H9 (cell line): ENCODE measurements around the gene CHPF2. TPM values are rescaled to one million over a fixed set of nuclear protein-coding genes. Genes with fewer than 3 reads are reported as not detected.
A peak's percentile ranks its signal among the peaks of the same experiment; 100 is the strongest.

Experiments
- DNase-seq: peaks from one replicate; pipeline ENCODE4 v3.0.0-alpha.2; 2017
- H2AFZ ChIP-seq: one replicate; pipeline ENCODE4 v1.6.1; 2013; ENCODE audit warnings: mild to moderate bottlenecking, low read length, control low read depth, moderate library complexity
- H2AK5ac ChIP-seq: 2 replicates; pipeline ENCODE4 v1.6.1; 2013; ENCODE audit warnings: low read length, control low read depth, mixed read lengths; ENCODE audit not compliant: insufficient read length
- H2BK120ac ChIP-seq: one replicate; pipeline ENCODE4 v1.6.1; 2013; ENCODE audit warnings: low read depth, mild to moderate bottlenecking, low read length, control low read depth, inconsistent platforms; ENCODE audit not compliant: poor library complexity, severe bottlenecking
- H2BK12ac ChIP-seq: 2 replicates; pipeline ENCODE4 v1.6.1; 2013; ENCODE audit warnings: low read length, control low read depth, mixed read lengths, low read depth; ENCODE audit not compliant: insufficient read length
- H2BK15ac ChIP-seq: 2 replicates; pipeline ENCODE4 v1.6.1; 2013; ENCODE audit warnings: low read depth, low read length, control low read depth
- H2BK20ac ChIP-seq: one replicate; pipeline ENCODE4 v1.6.1; 2013; ENCODE audit warnings: low read depth, mild to moderate bottlenecking, low read length, control low read depth, inconsistent platforms; ENCODE audit not compliant: poor library complexity, severe bottlenecking
- H2BK5ac ChIP-seq: 2 replicates; pipeline ENCODE4 v1.6.1; 2013; ENCODE audit warnings: low read length, control low read depth, mixed read lengths; ENCODE audit not compliant: insufficient read length
- H3K14ac ChIP-seq: 2 replicates; pipeline ENCODE4 v1.6.1; 2013; ENCODE audit warnings: low read length, control low read depth; ENCODE audit not compliant: insufficient read depth
- H3K18ac ChIP-seq: 2 replicates; pipeline ENCODE4 v1.6.1; 2013; ENCODE audit warnings: low read depth, mild to moderate bottlenecking, mixed read lengths, low read length, control low read depth; ENCODE audit not compliant: insufficient read length
- H3K23ac ChIP-seq: 2 replicates; pipeline ENCODE4 v1.6.1; 2013; ENCODE audit warnings: low read length, control low read depth, mixed read lengths, low read depth; ENCODE audit not compliant: insufficient read length
- H3K23me2 ChIP-seq: 2 replicates; pipeline ENCODE4 v1.6.1; 2013; ENCODE audit warnings: low read depth, mild to moderate bottlenecking, mixed read lengths, low read length, control low read depth; ENCODE audit not compliant: insufficient read length, poor library complexity, severe bottlenecking
- H3K27ac ChIP-seq: 2 replicates; pipeline ENCODE4 v1.5.1; 2013; ENCODE audit warnings: low read length, control low read depth, mixed read lengths, low read depth; ENCODE audit not compliant: insufficient read length
- H3K27me3 ChIP-seq: 2 replicates; pipeline ENCODE4 v1.6.1; 2013; ENCODE audit warnings: low read length, control low read depth, inconsistent platforms; ENCODE audit not compliant: insufficient read depth
- H3K4ac ChIP-seq: 2 replicates; pipeline ENCODE4 v1.6.1; 2013; ENCODE audit warnings: low read depth, mild to moderate bottlenecking, control low read depth, inconsistent platforms, low read length, moderate library complexity
- H3K4me1 ChIP-seq: 2 replicates; pipeline ENCODE4 v1.6.1; 2013; ENCODE audit warnings: low read length, control low read depth, inconsistent platforms; ENCODE audit not compliant: insufficient read depth
- H3K4me2 ChIP-seq: 2 replicates; pipeline ENCODE4 v1.6.1; 2013; ENCODE audit warnings: low read length, control low read depth, mixed read lengths; ENCODE audit not compliant: insufficient read length, insufficient read depth
- H3K56ac ChIP-seq: 2 replicates; pipeline ENCODE4 v1.6.1; 2013; ENCODE audit warnings: low read depth, mild to moderate bottlenecking, mixed read lengths, low read length, control low read depth; ENCODE audit not compliant: insufficient read length
- H3K79me1 ChIP-seq: 2 replicates; pipeline ENCODE4 v1.6.1; 2013; ENCODE audit warnings: low read depth, mild to moderate bottlenecking, moderate library complexity, low read length, control low read depth, inconsistent platforms; ENCODE audit not compliant: insufficient read depth, poor library complexity, severe bottlenecking
- H3K79me2 ChIP-seq: 2 replicates; pipeline ENCODE4 v1.6.1; 2013; ENCODE audit warnings: low read length, control low read depth, inconsistent platforms; ENCODE audit not compliant: insufficient read depth
- H3K9ac ChIP-seq: 2 replicates; pipeline ENCODE4 v1.6.1; 2013; ENCODE audit warnings: low read length, control low read depth, mixed read lengths; ENCODE audit not compliant: insufficient read length; ENCODE audit errors: extremely low read depth
- H3K9me3 ChIP-seq: one replicate; pipeline ENCODE4 v1.6.1; 2013; ENCODE audit warnings: low read depth, low read length, inconsistent platforms; ENCODE audit not compliant: control insufficient read depth
- H3T11ph ChIP-seq: one replicate; pipeline ENCODE4 v1.6.1; 2013; ENCODE audit warnings: mild to moderate bottlenecking, low read length, control low read depth, inconsistent platforms
- H4K20me1 ChIP-seq: one replicate; pipeline ENCODE4 v1.6.1; 2013; ENCODE audit not compliant: control insufficient read depth, insufficient read length, insufficient read depth
- H4K5ac ChIP-seq: 2 replicates; pipeline ENCODE4 v1.6.1; 2013; ENCODE audit warnings: low read depth, mild to moderate bottlenecking, mixed read lengths, low read length, control low read depth; ENCODE audit not compliant: insufficient read length
- H4K8ac ChIP-seq: replicated peaks from 2 replicates; pipeline ENCODE4 v1.6.1; 2013; ENCODE audit warnings: low read length, control low read depth, mixed read lengths, low read depth; ENCODE audit not compliant: insufficient read length
- H4K91ac ChIP-seq: 2 replicates; pipeline ENCODE4 v1.6.1; 2013; ENCODE audit warnings: low read depth, mild to moderate bottlenecking, moderate library complexity, mixed read lengths, low read length, control low read depth; ENCODE audit not compliant: insufficient read length
- H3K27ac Mint-ChIP-seq, 3 experiments: 2 replicates in 2 of 3; 3 replicates in 1 of 3; pipeline ENCODE4 v1.8.0; 2020 to 2021; ENCODE audit warnings: mixed read lengths in 3 of 3, mild to moderate bottlenecking in 1 of 3, moderate library complexity in 1 of 3
- H3K27me3 Mint-ChIP-seq: 2 replicates; pipeline ENCODE4 v1.8.0; 2021; ENCODE audit warnings: low read depth, mild to moderate bottlenecking, moderate library complexity, mixed read lengths
- H3K36me3 Mint-ChIP-seq, 3 experiments: 2 replicates in 2 of 3; 3 replicates in 1 of 3; pipeline ENCODE4 v1.8.0; 2020 to 2021; ENCODE audit warnings: low read depth in 3 of 3, mixed read lengths in 3 of 3; ENCODE audit not compliant: insufficient read depth in 1 of 3
- H3K4me1 Mint-ChIP-seq, 2 experiments: 2 replicates each; pipeline ENCODE4 v1.8.0; 2020; ENCODE audit warnings: mixed read lengths in 2 of 2
- H3K4me3 Mint-ChIP-seq, 2 experiments: 2 replicates in 1 of 2; 3 replicates in 1 of 2; pipeline ENCODE4 v1.8.0; 2020 to 2021; ENCODE audit warnings: mild to moderate bottlenecking in 2 of 2, mixed read lengths in 2 of 2, moderate library complexity in 1 of 2
- H3K9me3 Mint-ChIP-seq, 2 experiments: 2 replicates in 1 of 2; 3 replicates in 1 of 2; pipeline ENCODE4 v1.8.0; 2020; ENCODE audit warnings: mild to moderate bottlenecking in 2 of 2, mixed read lengths in 2 of 2, moderate library complexity in 1 of 2
- WGBS: extraction: QIAGEN DNeasy Blood & Tissue Kit; methylation state at CpG from one replicate; pipeline ENCODE4 v1.1.7; 2013; ENCODE audit warnings: missing lambda C conversion rate, low lambda C conversion rate, mixed read lengths; ENCODE audit not compliant: insufficient read length; ENCODE audit errors: extremely low coverage; 5-methylcytosine and 5-hydroxymethylcytosine counted together
- total RNA-seq: library from RNA; stranded (reverse); gene quantifications from 2 replicates; pipeline ENCODE4 v1.2.1, GENCODE V29; 2021
- TF ChIP-seq, protein P1 (sequence below): fragments of 200-600 bp; sonication (generic); conservative IDR thresholded peaks from 3 replicates; pipeline ENCODE4 v1.8.0; 2021; ENCODE audit warnings: antibody characterized with exemption, mild to moderate bottlenecking

Gene CHPF2
- total RNA-seq, 1 experiment from 2014 or later, result 25.7 TPM

DNA sequence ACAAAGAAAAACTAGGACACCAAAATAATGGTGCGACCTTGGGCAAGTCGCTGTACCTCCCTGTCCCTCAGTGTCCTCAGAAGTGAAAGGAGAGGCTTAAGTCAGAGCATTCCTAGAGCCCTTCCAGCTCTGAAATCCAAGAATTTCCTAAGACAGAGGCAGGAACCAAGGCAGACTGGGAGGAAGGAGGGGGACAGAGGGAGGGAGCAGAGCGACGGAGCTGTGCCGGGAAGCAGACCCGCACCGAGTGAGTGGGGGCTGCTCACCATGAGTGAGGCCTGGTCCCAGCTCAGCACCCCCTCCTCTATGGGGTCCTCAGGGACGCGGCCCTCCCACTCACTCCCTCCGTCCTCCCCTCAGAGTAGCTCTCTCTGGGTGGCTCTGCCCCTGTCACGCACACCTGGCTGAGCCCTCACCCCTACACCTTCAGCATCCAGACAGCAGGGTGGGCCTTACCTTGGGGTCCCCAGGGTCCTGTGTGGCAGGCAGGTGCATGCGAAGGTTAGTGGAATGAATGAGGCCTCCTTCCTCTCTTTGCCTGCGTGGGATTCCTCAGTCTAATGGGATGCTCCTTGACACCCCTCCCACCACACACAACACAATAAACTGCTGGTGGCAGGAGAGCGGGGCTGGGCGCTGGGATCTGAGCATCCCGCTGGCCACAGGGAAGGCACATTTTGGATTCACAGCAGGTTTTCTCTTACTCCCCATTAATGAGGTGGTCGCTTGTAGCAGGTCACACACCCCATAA lies 20.9 kb downstream of the CHPF2 start:
- no peak overlapping the region for H2AK5ac ChIP-seq
- Mint-ChIP-seq H3K27me3 (peaks cover 86% of the 10 kb centered on the region), H3K9me3 (no peaks in the 10 kb centered on the region; a peak in 1 of 5 replicates), H3K4me1 (peaks cover 33 to 51% of the 10 kb centered on the region in 2 experiments), H3K27ac (no peak overlapping the region), H3K4me3 (peak overlapping the region; percentile 72 to 85), H3K36me3 (no peaks in the 10 kb centered on the region; a peak in 1 of 7 replicates)
- H3K23me2 ChIP-seq, result peaks cover 22% of the 10 kb centered on the region
- H3K79me1 ChIP-seq, result no peaks in the 10 kb centered on the region
- no peaks in the 10 kb centered on the region for H3K9me3 ChIP-seq
- H3K4me1 ChIP-seq, result peaks cover 7% of the 10 kb centered on the region; the same call in 1 of the 2 replicates
- no peak overlapping the region for H3K14ac ChIP-seq
- H3T11ph ChIP-seq, result no peak overlapping the region
- no peak overlapping the region for H3K4ac ChIP-seq
- H2BK12ac ChIP-seq, result no peak overlapping the region
- H3K27ac ChIP-seq, result no peak overlapping the region
- no peak overlapping the region for H2BK5ac ChIP-seq
- H3K9ac ChIP-seq, result no peak overlapping the region
- H2BK120ac ChIP-seq, result no peak overlapping the region
- H4K20me1 ChIP-seq, result no peaks in the 10 kb centered on the region
- H2BK15ac ChIP-seq, result no peak overlapping the region
- H3K56ac ChIP-seq, result no peak overlapping the region
- DNase-seq, result no peak
- H4K8ac ChIP-seq, result no peak overlapping the region
- no CpG with 5 or more reads among the region's 17 CpGs for WGBS
- H3K18ac ChIP-seq, result peak overlapping the region; percentile 39
- H2BK20ac ChIP-seq, result no peak overlapping the region
- H3K27me3 ChIP-seq, result peaks cover 13% of the 10 kb centered on the region; the same call in 1 of the 2 replicates
- H4K5ac ChIP-seq, result no peak overlapping the region
- no peak overlapping the region for H4K91ac ChIP-seq
- no peak overlapping the region for H2AFZ ChIP-seq
- TF ChIP-seq, protein P1, sequence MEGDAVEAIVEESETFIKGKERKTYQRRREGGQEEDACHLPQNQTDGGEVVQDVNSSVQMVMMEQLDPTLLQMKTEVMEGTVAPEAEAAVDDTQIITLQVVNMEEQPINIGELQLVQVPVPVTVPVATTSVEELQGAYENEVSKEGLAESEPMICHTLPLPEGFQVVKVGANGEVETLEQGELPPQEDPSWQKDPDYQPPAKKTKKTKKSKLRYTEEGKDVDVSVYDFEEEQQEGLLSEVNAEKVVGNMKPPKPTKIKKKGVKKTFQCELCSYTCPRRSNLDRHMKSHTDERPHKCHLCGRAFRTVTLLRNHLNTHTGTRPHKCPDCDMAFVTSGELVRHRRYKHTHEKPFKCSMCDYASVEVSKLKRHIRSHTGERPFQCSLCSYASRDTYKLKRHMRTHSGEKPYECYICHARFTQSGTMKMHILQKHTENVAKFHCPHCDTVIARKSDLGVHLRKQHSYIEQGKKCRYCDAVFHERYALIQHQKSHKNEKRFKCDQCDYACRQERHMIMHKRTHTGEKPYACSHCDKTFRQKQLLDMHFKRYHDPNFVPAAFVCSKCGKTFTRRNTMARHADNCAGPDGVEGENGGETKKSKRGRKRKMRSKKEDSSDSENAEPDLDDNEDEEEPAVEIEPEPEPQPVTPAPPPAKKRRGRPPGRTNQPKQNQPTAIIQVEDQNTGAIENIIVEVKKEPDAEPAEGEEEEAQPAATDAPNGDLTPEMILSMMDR, result no peak
- H3K79me2 ChIP-seq, result no peaks in the 10 kb centered on the region
- H3K4me2 ChIP-seq, result peak overlapping the region; percentile 71
- no peak overlapping the region for H3K23ac ChIP-seq
